Spleen (tissue), 7 donors: ENCODE results near the gene NFIC.

Source experiments
- POLR2A ChIP-seq, 3 donors: fragments of 450-650 bp; IDR thresholded peaks; one replicate each; pipeline ENCODE4 v1.5.1; 2017; ENCODE audit warnings: antibody characterized with exemption in 3 of 3, mild to moderate bottlenecking in 1 of 3
- TF ChIP-seq, protein P1 (sequence below), 11 experiments: fragments of 200-600 bp in 7 of 11; fragments of 450-650 bp in 4 of 11; sonication (generic) in 4 of 11; IDR thresholded peaks in 8 of 11; conservative IDR thresholded peaks in 3 of 11; 1 replicate in 7 of 11; 2 replicates in 4 of 11; pipeline versions ENCODE4 v1.4.0 to v1.8.0; 2016 to 2021; ENCODE audit warnings: antibody characterized with exemption in 11 of 11, inconsistent platforms in 4 of 11, mild to moderate bottlenecking in 1 of 11
- donor health status: DM: no; HTN: no; CAD: no; lungs with moderate emphysema.
- donor health status: DM: no; HTN: no; CAD: no.
- donor health status: DM: no; HTN: no; CAD: no.

DNA sequence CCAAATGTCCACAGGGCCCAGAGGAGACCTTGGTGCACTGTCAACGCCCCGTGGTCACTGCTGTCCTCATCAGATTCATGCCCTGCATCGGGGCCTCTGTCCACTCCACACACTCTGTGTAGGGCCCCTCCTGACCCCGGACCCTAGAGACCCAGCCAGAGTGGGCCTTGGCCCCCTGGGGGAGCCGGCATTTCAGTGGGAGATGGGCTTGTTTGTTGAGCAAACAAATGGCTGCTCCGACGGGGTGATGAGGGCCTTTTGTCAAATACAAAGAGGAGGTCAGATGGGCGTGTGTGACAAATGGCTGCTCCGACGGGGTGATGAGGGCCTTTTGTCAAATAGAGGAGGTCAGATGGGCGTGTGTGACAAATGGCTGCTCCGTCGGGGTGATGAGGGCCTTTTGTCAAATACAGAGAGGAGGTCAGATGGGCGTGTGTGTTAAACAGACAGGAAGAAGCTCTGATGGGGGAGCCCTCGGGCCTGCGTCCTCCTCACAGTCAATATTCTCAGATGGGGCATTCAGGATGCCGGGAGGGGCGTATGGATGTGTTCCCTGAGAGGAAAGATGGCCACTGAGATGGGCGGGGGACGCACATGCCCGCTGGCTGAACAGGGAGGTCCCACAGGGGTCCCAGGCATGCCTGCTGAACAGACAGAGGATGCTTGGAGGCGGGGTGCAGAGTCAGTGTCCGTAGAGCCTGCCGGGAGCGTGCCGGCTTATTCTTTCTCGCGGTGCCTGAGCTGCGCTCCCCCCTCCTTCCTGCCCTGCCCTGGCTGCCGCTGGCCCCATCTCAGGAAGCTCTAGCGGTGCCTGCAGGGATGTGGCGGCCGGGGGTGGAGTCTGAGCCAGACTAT lies 77.7 kb downstream of the NFIC start:
- TF ChIP-seq POLR2A (IDR thresholded peaks at IDR 0.05), result no peak
- TF ChIP-seq, protein P1, sequence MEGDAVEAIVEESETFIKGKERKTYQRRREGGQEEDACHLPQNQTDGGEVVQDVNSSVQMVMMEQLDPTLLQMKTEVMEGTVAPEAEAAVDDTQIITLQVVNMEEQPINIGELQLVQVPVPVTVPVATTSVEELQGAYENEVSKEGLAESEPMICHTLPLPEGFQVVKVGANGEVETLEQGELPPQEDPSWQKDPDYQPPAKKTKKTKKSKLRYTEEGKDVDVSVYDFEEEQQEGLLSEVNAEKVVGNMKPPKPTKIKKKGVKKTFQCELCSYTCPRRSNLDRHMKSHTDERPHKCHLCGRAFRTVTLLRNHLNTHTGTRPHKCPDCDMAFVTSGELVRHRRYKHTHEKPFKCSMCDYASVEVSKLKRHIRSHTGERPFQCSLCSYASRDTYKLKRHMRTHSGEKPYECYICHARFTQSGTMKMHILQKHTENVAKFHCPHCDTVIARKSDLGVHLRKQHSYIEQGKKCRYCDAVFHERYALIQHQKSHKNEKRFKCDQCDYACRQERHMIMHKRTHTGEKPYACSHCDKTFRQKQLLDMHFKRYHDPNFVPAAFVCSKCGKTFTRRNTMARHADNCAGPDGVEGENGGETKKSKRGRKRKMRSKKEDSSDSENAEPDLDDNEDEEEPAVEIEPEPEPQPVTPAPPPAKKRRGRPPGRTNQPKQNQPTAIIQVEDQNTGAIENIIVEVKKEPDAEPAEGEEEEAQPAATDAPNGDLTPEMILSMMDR (IDR thresholded peaks at IDR 0.05 in 8 of 11, conservative IDR thresholded peaks at IDR 0.05 in 3 of 11), result peak in 1 of 11 experiments; percentile 19
